PC-3 (cell line): ENCODE measurements around the gene FAM83D. TPM values are rescaled to one million over a fixed set of nuclear protein-coding genes. Genes with fewer than 3 reads are reported as not detected.

ENCODE experiments used
- ATAC-seq: fragments of 200-7000 bp; cut with Tn5 transposase; 2 replicates; pipeline ENCODE4 v1.9.1; 2020; ENCODE audit warnings: mild to moderate bottlenecking, moderate library complexity
- Bru-seq: library from RNA; stranded (reverse); fragments of 400-500 nt; gene quantifications from one replicate; lab custom pipeline; 2021; lab: Mats Ljungman, UMichigan
- BruChase-seq, 2 experiments: library from RNA; stranded (reverse); fragments of 400-500 nt; gene quantifications; one replicate each; lab custom pipeline; 2021; lab: Mats Ljungman, UMichigan
- BruUV-seq: library from RNA; stranded (reverse); fragments of 400-500 nt; replicated peaks from 2 replicates; lab custom pipeline; 2021; lab: Mats Ljungman, UMichigan
- CTCF ChIA-PET: fragments of 300-600 bp; sonication (Branson Sonifier 250); formaldehyde crosslinking; loops from one replicate; lab custom pipeline; 2022; ENCODE audit warnings: antibody characterized with exemption; lab: Charles Lee
- POLR2A ChIA-PET: fragments of 300-600 bp; sonication (Branson Sonifier 250); formaldehyde crosslinking; loops from one replicate; lab custom pipeline; 2022; ENCODE audit warnings: antibody characterized with exemption; ENCODE audit not compliant: unreplicated experiment; lab: Charles Lee
- DNase-seq: peaks from one replicate; pipeline ENCODE4 v3.0.0-alpha.2; 2015
- H2AFZ ChIP-seq: fragments of 300-600 bp; sonication (generic); 2 replicates; pipeline ENCODE4 v1.6.0; 2016; ENCODE audit warnings: antibody characterized with exemption, low read length
- H3F3A ChIP-seq: fragments of 300-600 bp; sonication (generic); one replicate; pipeline ENCODE4 v1.6.0; 2017; ENCODE audit warnings: antibody characterized with exemption, low read length, control low read depth, mild to moderate bottlenecking; ENCODE audit not compliant: unreplicated experiment
- H3K27ac ChIP-seq: fragments of 300-600 bp; sonication (generic); 2 replicates; pipeline ENCODE4 v1.5.1; 2016; ENCODE audit warnings: mild to moderate bottlenecking, low read length
- H3K27me3 ChIP-seq: fragments of 300-600 bp; sonication (generic); 2 replicates; pipeline ENCODE4 v1.6.1; 2016; ENCODE audit warnings: low read length, mixed read lengths
- H3K36me3 ChIP-seq: fragments of 300-600 bp; sonication (generic); 2 replicates; pipeline ENCODE4 v1.6.1; 2016; ENCODE audit warnings: low read depth, mixed run types, low read length, mixed read lengths
- H3K4me1 ChIP-seq: fragments of 300-600 bp; sonication (generic); 2 replicates; pipeline ENCODE4 v1.5.1; 2016; ENCODE audit warnings: low read length; ENCODE audit not compliant: insufficient read depth
- H3K4me2 ChIP-seq: fragments of 300-600 bp; sonication (generic); 2 replicates; pipeline ENCODE4 v1.6.0; 2016; ENCODE audit warnings: low read length
- H3K4me3 ChIP-seq: fragments of 300-600 bp; sonication (generic); 2 replicates; pipeline ENCODE4 v1.5.1; 2016; ENCODE audit warnings: mild to moderate bottlenecking, low read length, mixed read lengths
- H3K79me2 ChIP-seq: fragments of 300-600 bp; sonication (generic); 2 replicates; pipeline ENCODE4 v1.6.1; 2017; ENCODE audit warnings: low read length, mixed read lengths
- H3K9ac ChIP-seq: fragments of 300-600 bp; sonication (generic); 2 replicates; pipeline ENCODE4 v1.6.0; 2016; ENCODE audit warnings: mild to moderate bottlenecking, low read length
- H3K9me2 ChIP-seq: fragments of 300-600 bp; sonication (generic); replicated peaks from 2 replicates; pipeline ENCODE4 v1.6.1; 2016; ENCODE audit warnings: mixed run types, low read length, mixed read lengths
- H3K9me3 ChIP-seq: fragments of 300-600 bp; sonication (generic); 2 replicates; pipeline ENCODE4 v1.6.1; 2016; ENCODE audit warnings: low read length, mixed read lengths
- H4K20me1 ChIP-seq: fragments of 300-600 bp; sonication (generic); 2 replicates; pipeline ENCODE4 v1.6.1; 2016; ENCODE audit warnings: low read length, mixed read lengths
- CTCF ChIP-seq: fragments of 300-600 bp; sonication (generic); conservative IDR thresholded peaks from 2 replicates; pipeline ENCODE4 v1.5.1; 2017; ENCODE audit warnings: antibody characterized with exemption, low read depth, mild to moderate bottlenecking, low read length
- EZH2 ChIP-seq: fragments of 300-600 bp; sonication (generic); IDR thresholded peaks from one replicate; pipeline ENCODE4 v1.6.1; 2017; ENCODE audit warnings: antibody characterized with exemption, mild to moderate bottlenecking, low read length; ENCODE audit not compliant: unreplicated experiment
- EZH2phosphoT487 ChIP-seq: fragments of 300-600 bp; sonication (generic); IDR thresholded peaks from 2 replicates; pipeline ENCODE4 v1.6.1; 2018; ENCODE audit warnings: mild to moderate bottlenecking, antibody characterized with exemption, low read length, borderline replicate concordance
- intact Hi-C: fragments of 100-400 bp; cut with micrococcal nuclease; formaldehyde crosslinking; loops from 2 replicates; pipeline ENCODE4 v1.9.0; 2023
- long read RNA-seq: library from polyadenylated mRNA; unstranded; transcript quantifications from one replicate; pipeline ENCODE4 v2.0.0, GENCODE V29; 2021; ENCODE audit not compliant: unreplicated experiment
- total RNA-seq: library from RNA; depleted of rRNA; stranded (reverse); fragments of >200 nt; gene quantifications from 2 replicates; pipeline ENCODE4 v1.2.3, GENCODE V29; 2014; rRNA removed

Gene FAM83D
- total RNA-seq (69.6 and 81.4 TPM in 2 replicates), Bru-seq, nascent RNA (percentile 79 among the genes with signal in this experiment), BruChase-seq, experiment 1, labeled RNA remaining after a 6-hour chase (percentile 62 among the genes with signal in this experiment), BruChase-seq, experiment 2, labeled RNA remaining after a 2-hour chase (percentile 55 among the genes with signal in this experiment)
- long read RNA-seq, transcript FAM83D-201 (4 exons, 2,475 nt), result major isoform, 32 of 38 reads
- long read RNA-seq, partial matches to known transcripts, result 2 of 38 reads
- long read RNA-seq, other reads (novel, unspliced or antisense), result 4 of 38 reads

- Histone ChIP-seq H2AFZ (peak within 1 kb of the TSS; percentile 78), H4K20me1 (peaks cover 29% of the 10 kb centered on the region)
These were observed at the start of gene FAM83D for GRCh38 chr20:38926142-38926933. FAM83D (plus strand) TSS chr20:38926417; CDS start chr20:38926443, 26 bp downstream.

GRCh38 chr20:38877483-38877882 lies 48.7 kb upstream of the FAM83D start:
- no peak overlapping the region for H3K9ac ChIP-seq
- 0 out of 2 replicates have a peak, but pooled peaks cover 2% of the 10 kb centered on the region for H3K4me1 ChIP-seq
- no peaks in the 10 kb centered on the region for H3F3A ChIP-seq
- no peak overlapping the region for H3K4me2 ChIP-seq
- ChIA-PET CTCF (no interaction called here), POLR2A (no interaction called here)
- H3K9me2 ChIP-seq, result no peaks in the 10 kb centered on the region
- TF ChIP-seq EZH2 (no peak), EZH2phosphoT487 (no peak), CTCF (no peak)
- no peak for DNase-seq
- H3K27me3 ChIP-seq, result peaks cover 10% of the 10 kb centered on the region; the same call in 1 of the 2 replicates
- H3K27ac ChIP-seq, result no peak overlapping the region
- intact Hi-C loops, result no loop called here
- H3K4me3 ChIP-seq, result no peak overlapping the region
- BruUV-seq, result no TSS peak
- ATAC-seq, result no peak
- H2AFZ ChIP-seq, result no peak overlapping the region
- H4K20me1 ChIP-seq, result no peaks in the 10 kb centered on the region
- H3K79me2 ChIP-seq, result no peaks in the 10 kb centered on the region
- no peaks in the 10 kb centered on the region for H3K36me3 ChIP-seq
- no peaks in the 10 kb centered on the region for H3K9me3 ChIP-seq

More at GRCh38 chr20:38926142-38926933, at the start of gene FAM83D:
- H3K9me3 ChIP-seq, result no peaks in the 10 kb centered on the region
- H3K4me3 ChIP-seq, result peak within 1 kb of the TSS; percentile 95
- peaks cover 9% of the 10 kb centered on the region; the same call in 1 of the 2 replicates for H3K36me3 ChIP-seq
- peak within 1 kb of the TSS; percentile 94 for H3K4me2 ChIP-seq
- no peaks in the 10 kb centered on the region for H3F3A ChIP-seq
- ChIA-PET POLR2A (interaction anchor here (0.6 kb wide), 1 partner anchor 36 kb away, joined by 3 read pairs; the partner anchor contains the start of gene DHX35), CTCF (interaction anchor here (0.6 to 1.7 kb wide), 3 partner anchors 13 to 123 kb away, joined by 3 to 6 read pairs (median 4); partner anchors contain the start of gene DHX35)
- peak within 1 kb of the TSS; percentile 91 for H3K9ac ChIP-seq
- no peaks in the 10 kb centered on the region for H3K9me2 ChIP-seq
- H3K27ac ChIP-seq, result peak within 1 kb of the TSS; percentile 10; the same call in 1 of the 2 replicates
- TF ChIP-seq CTCF (0 out of 2 replicates have a peak, but pooled peaks have one; percentile 10), EZH2phosphoT487 (no peak)
- BruUV-seq, result no TSS peak
- peaks cover 1% of the 10 kb centered on the region; the same call in 1 of the 2 replicates for H3K27me3 ChIP-seq
- intact Hi-C loops, result loop anchor here (1.0 kb wide), 2 partner anchors 36 to 122 kb away; partner anchors contain the start of gene DHX35
- DNase-seq (peak; percentile 99), ATAC-seq (peak; percentile 89)
- H3K79me2 ChIP-seq, result peaks cover 52% of the 10 kb centered on the region
- H3K4me1 ChIP-seq, result peaks cover 38% of the 10 kb centered on the region
